Measurements from ENCODE around the gene TTN.

TTN gene

GRCh38 chr2:178502751-178503150 lies 304.5 kb downstream of the TTN start:
- DNase-seq (ENCODE audit: low read depth in 1 of 2, low spot score in 1 of 2): no peak

GRCh38 chr2:178499640-178500039 lies 307.6 kb downstream of the TTN start:
- DNase-seq (ENCODE audit: low read depth in 1 of 2, low spot score in 1 of 2): no peak

DNA sequence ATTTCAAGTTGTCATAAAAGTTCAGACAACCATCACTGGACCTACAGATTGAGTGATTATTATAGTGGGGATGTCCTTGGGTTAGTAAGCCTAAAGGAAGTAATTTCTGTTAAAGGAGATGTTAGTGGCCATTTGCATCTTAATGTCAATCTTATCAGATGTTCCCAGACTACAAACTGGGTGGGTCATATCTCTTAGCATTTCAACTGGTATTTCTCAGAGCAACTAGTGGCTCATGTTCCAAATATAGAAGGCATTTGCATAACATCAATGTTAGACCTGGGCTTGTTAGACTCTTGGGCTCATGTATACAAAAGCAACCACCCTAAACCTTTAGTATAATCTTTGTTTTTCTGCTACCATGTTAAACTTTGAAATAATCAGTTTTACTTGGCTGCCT lies 309.1 kb downstream of the TTN start:
- DNase-seq (ENCODE audit: low read depth in 1 of 2, low spot score in 1 of 2): no peak

- DNase-seq (ENCODE audit: low read depth in 1 of 2, low spot score in 1 of 2): no peak
Measured at GRCh38 chr2:178496049-178496448, 311.2 kb downstream of the TTN start.

GRCh38 chr2:178491612-178492011 lies 315.6 kb downstream of the TTN start:
- no peak for DNase-seq (ENCODE audit: low read depth in 1 of 2, low spot score in 1 of 2)

DNA sequence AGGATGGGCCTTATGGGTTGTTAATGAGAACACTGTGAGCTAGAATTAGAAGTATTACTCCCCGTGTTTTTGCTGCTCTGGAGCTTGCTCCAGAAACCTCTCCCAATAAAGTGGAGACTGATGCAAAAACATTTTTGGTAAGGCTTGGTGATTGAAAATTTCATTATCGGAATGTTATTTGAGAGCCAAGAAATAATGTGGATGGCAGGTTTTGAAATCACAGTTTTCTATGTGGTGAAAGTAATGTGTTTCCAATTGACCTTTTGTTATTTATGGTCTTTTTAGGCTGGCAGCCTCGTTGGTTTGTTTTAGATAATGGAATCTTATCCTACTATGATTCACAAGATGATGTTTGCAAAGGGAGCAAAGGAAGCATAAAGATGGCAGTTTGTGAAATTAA lies 321.9 kb downstream of the TTN start:
- no peak for DNase-seq (ENCODE audit: low read depth in 1 of 2, low spot score in 1 of 2)

GRCh38 chr2:178484245-178485041 lies 322.8 kb downstream of the TTN start:
- no peak for DNase-seq (ENCODE audit: low read depth in 1 of 2, low spot score in 1 of 2)

DNA sequence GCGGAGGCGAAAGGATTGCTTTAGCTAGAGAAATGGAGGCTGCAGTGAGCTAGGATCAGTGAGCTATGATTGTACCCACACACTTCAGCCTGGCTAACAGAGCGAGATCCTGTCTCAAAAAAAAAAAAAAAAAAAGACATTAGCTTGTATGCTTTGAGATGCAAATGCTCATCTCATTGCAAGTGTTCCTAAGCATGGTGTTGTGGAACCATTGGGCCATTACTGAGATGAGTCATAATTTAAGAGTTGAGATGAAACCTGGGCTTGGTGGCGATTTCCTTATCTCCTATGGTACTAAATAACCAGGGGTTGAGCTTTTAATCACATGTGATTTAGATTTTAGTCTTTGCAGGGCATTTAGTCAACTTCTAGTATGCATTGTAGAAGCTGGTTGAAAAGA lies 324.8 kb downstream of the TTN start:
- no peak for DNase-seq (ENCODE audit: low read depth in 1 of 2, low spot score in 1 of 2)

DNA sequence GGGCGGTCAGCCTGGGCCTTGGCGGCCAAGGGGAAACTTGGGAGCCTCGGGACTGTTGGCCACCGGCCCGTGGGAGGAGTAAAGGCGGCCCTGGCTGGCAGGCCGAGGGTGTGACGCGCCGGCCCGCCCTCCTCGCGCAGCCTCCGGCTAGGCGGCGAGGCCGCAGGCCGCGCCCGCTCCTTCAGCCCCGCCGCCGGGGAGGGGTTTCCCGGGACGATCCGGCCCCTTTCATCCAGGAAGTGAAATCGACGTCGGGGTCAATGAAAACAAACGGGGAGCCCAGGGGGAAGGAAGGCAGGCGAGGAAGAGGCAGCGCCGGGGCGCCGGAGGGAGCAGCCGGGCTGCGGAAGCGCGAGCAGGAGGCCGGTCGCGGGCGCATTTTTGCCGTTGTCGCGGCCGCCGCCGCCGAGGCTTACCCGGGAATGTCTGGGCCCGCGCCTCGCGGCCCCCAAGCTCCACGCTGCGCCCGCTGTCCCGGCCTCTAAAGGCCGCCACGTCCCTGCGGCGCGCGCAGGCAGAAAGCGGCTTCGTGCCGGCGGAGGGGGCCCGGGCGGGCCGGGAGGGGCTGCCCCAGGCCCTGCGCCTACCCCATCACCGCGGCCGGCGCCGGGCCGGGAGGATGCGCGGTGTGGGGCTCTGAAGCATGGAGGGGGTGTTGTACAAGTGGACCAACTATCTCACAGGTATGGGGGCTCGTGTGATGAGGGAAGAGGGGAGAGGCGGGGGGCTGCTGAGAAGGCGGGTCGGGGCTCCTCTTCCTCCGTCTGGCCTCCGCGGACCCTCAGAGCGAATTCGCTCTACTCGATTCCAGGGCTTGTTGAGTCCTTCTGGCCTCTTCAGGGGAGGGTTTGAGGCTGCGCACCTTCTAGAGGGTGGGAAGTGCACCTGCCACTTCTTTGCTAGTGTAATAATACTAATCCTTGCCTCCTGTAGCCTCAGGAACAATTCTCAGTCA lies 326.7 kb downstream of the TTN start, which contains the start of gene PLEKHA3:
Gene PLEKHA3, plus strand, starts transcription at position 231 of the 955 bp plus-strand sequence. Its CDS starts 413 bp downstream, at position 644.
- DNase-seq (ENCODE audit: low read depth in 1 of 2, low spot score in 1 of 2): peak; percentile 49 to 64

- DNase-seq (ENCODE audit: low read depth in 1 of 2, low spot score in 1 of 2): no peak
Measured at GRCh38 chr2:178479758-178480226, 327.4 kb downstream of the TTN start.

GRCh38 chr2:178479275-178479616 lies 328.0 kb downstream of the TTN start:
- DNase-seq (ENCODE audit: low read depth in 1 of 2, low spot score in 1 of 2): no peak

- peak; percentile 71 to 73 for DNase-seq (ENCODE audit: low read depth in 1 of 2, low spot score in 1 of 2)
Measured at GRCh38 chr2:178478439-178479274, 328.6 kb downstream of the TTN start, which contains the start of gene FKBP7. TSS of gene FKBP7 (minus strand) at chr2:178478600. CDS start at chr2:178478499, 101 bp downstream.

- no peak for DNase-seq (ENCODE audit: low read depth in 1 of 2, low spot score in 1 of 2)
Measured at GRCh38 chr2:178478130-178478438, 329.1 kb downstream of the TTN start.

DNA sequence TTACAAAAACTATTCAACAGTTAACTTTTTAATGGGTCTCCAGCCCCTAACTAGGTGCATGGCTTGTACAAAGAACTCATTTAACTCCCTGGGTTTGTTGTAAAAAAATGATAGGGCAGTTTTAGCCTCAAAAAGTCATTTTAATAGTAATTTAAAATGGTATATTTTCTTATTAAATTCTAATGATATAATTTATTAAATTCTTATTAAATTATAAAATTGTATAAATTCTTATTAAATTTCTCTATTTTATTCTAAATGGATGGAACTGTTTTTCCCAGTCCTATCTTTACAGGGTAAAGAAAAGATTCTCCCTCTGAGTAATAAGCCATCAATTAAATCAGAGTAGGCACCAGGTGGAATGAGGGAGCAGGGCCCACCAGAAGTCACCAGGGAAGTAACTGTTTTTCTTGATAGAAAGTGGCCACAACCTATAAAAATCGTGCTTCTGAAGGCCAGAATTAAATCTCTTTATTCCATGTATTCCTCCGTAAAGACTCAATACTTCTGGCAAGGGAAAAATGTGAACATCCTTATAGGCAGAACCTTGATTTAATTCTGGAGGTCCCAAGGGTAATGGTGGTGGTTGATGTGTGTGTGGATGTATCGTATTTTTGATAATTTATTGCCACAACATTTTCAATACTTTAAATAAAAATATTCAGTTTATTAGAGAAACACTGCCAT lies 329.6 kb downstream of the TTN start:
- no peak for DNase-seq (ENCODE audit: low read depth in 1 of 2, low spot score in 1 of 2)

GRCh38 chr2:178476477-178476876 lies 330.7 kb downstream of the TTN start:
- DNase-seq (ENCODE audit: low read depth in 1 of 2, low spot score in 1 of 2): no peak

All from stimulated activated CD4-positive, alpha-beta T cell treated with anti-CD3 and anti-CD28 coated beads, Interleukin-15, amount 100 ng/mL, for 1 hour (primary cell).